GM18867 (cell line): ENCODE results near the gene AFAP1L2.

Experiments
- ATAC-seq: cut with Tn5 transposase; IDR thresholded peaks from one replicate; pipeline ENCODE4 v1.9.1; 2021; ENCODE audit warnings: mild to moderate bottlenecking, moderate library complexity; ENCODE audit not compliant: unreplicated experiment

The AFAP1L2 gene

DNA sequence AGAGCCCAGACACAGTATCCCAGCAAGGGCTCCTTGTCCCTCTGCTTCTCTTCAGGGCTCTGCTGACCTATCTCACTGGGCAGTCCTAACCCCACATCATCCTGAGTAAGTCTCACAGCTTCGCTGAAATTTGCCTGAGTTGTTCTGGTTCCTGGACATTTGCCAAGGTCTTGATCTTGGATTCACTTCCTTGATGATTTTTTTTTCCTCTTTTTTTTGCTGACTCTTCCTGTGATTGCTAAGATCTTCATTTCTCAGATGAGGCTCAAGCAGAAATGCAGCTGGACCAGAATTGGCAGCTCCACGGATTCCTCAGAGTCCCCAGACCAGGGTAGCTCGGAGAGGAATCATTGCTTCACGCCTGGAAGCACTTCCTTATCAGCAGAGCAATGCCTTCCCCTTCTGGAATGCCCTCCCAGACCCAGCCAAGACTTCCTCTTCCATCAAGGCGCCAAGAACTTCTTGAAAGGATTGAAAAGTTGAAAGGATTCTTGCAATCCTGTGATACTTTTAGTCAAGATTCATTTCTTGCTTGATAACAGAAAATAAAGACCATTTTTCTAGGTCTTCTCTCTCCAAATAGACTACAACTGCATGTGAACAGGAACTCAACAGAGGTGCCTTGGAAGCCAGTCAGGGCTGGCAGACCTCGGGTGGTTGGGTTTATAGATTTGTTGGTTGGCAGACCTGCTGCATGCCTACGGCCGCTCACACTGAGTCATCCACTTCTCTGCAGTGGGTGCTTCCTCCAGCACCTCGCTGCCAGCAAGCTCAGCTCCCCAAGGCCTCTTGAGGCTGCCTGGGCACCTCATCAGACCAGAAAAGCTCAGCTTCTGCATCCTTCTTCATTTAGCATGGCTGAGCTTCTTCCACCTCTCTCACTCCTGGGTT, 8.8 kb upstream of the AFAP1L2 start:
- ATAC-seq = no peak

DNA sequence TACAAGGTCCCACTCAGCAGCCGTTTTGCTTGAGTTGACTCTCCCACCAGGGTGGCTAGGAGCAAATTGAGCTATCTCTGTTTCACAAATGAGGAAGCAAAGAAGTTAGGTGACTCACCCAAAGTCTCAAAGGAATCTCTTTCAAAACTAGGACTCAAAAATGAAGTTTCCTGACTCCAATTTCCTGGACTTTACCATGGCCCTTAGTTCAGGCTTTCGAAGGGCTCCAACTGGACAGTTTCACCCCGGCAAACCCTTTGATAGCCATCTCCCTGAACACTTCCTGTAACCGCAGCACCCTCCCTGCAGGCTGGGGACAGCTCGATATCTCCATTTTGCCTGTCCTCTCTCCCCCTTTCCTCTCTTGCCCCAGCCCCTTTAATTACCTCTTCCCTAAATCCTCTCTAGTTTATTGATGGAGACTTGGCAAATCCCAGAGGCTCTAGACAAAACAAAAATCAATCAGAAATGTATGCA, 4.7 kb upstream of the AFAP1L2 start:
- ATAC-seq = no peak

DNA sequence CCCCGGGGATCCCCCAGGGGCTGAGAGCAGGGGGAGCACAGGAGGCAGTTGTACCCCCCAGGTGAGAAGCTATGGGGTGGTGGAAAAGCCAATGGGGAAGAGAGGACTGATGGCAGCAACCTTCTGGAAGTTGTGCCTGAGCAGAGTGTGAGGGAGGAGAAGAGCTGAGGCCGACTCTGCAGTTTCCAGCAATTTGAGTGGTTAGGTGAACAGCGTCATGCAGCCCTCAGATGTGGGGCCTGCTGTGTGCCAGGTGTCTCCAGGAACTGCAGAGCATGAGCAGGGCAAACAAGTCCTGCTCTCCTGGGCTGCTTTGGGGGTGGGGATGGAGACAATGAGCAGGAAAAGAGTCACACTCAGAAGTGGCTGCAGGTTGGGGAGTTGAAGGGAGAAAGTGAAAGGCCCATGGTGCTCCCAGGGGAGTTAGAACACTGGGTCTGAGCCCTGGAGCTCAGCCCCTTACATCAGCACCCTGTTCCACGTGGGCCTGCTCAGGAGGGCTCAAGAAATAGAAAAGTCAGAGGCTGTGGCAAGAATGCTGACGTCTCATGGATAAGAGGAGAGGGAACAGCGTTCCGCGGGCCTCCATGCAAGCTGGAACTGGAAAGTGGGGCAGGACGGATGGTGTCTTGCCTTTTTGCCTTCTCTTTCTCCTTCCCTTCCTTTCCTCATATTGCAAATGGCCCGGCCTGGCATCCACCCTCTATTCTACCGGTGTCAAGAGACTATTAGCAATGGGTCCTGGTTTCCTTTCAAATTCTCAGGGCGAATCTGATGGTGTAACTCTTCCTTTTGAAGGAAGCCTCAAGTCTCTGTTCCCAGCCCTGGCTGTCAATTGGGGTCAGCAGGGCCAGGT, 4.0 kb upstream of the AFAP1L2 start:
- ATAC-seq = no peak

DNA sequence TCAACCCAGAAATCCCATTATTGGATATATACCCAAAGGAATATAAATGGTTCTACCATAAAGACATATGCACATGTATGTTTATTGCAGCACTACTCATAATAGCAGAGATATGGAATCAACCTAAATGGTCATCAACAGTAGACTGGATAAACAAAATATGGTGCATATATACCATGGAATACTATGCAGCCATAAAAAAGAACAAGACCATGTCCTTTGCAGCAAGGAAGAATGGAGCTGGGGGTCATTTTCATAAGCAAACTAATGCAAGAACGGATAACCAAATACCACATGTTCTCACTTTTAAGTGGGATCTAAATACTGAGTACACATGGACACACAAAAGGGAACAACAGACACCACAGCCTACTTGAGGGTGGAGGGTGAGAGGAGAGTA, 2.2 kb upstream of the AFAP1L2 start:
- ATAC-seq = no peak

DNA sequence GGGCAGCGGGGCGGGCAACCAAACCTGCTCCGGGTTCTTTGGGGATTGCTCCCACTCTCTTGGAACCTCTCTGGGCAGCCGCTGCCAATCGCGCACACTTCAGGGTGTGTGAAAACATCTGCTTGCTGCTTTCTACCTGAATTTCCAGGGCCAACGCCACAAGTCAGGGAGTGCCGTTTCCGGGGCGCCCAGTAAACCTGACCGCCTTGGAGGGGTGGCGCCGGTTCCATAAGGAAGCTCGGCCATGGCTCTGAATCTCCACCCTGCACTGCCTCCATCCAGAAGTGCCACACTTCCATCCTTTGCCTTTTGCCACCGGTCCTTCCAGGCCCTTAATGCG, 679 bp upstream of the AFAP1L2 start:
- ATAC-seq = no peak

DNA sequence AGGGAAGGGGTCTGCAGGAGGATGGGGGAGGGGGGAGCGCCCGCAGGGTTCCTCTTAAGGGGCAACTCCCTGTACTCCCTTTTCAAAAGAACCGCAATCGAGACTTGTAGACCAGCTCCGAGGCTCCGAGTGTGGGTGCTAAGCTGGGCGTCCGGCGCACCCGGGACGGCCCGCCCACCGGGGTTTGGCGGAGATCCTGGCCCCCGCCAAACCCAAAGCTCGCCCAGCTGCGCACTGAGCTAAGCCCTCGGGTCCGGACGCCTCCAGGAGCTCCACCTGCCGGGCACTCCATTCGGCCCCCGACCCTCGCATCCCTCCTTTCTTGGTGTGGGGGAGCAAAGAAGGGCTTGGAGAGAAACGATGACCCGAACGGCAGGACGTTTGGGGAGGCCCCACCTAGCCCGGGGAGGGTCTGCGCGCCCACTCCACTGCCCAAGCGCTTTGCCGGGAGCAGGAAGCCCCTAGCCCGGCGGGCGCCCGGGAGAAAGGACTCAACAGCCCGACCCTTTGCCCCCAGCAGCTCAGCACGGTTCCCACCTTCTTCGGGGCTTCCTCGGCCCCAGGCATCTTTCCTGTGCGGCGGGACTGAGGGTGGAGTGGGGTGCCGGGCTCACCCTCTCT, 651 bp downstream of the AFAP1L2 start:
- no peak for ATAC-seq

DNA sequence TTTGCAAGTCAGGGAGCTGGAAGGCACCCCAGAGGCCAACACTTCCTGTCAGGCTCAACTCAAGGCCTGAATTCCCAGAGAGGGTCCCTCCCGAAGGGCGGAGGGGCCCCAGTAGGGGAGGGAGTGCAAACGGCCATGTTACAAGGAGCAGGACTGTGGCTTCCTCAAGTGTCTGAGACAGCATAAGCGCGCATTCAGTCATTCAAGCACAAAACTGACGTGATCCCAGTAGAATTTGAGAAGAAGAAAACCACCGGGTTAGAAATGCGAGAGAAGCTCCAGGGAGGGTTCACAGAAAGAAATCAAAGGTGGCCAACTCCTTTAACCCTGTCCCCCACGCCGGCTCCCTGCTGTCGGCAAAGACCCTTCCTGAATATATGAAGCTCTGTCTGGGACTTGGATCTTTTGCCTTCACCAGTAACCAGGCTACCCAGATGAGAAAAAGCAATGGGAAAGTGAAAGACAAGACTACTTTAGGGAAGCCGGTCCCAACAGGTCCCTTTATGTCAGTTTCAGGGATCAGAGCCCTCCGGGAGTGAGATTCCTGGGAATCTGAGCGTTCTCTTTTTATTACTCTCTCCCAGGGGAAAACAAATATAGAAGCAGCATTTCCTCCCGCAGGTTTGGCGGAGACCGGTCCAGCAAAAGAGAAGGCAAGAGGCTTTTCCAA, 1.3 kb downstream of the AFAP1L2 start:
- no peak for ATAC-seq

DNA sequence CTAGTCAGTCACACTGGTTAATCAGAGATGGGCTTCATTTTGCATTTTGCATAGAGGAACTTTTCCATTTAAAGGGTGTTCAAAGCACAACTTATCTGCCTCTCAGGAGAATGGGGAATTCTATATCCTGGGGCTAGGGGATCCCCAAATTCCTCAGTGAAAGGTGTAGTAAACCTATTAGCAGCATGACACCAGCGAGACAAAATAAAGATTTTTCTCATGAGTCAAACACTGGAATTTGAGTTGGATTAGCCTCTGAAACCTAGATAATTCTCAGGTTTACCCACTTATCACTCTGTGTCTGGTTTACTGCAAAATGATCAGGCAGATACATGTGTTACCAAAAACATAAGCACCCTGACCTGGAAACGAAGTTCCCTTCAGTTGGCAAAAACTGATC, 2.1 kb downstream of the AFAP1L2 start:
- no peak for ATAC-seq

DNA sequence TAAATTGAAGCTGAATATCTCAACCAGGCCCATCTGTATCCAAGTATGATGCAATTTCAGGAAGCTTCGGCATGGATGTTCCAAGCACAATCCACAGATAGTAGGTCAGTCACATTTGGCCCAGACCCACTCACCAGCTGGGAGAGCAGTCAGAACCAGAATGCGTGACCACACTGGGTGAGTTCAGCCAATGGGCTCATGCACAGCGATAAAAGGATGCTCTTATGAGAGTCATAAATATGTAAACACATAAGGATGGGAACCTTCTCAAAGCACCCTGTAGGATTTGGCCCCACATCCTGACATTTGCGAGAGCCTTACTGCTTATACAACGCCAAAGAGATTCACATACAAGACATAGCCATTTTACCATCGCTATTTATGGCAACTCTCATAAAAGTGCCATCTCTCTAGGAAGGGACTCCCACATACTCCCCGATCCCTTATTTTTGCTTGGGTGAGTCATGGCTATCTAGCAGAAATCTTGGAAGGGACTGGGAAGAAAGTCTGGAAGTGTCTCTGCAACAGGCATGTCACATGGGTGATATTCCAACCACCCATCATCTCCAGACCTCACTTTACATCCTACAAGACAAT, 3.0 kb downstream of the AFAP1L2 start:
- ATAC-seq = no peak

DNA sequence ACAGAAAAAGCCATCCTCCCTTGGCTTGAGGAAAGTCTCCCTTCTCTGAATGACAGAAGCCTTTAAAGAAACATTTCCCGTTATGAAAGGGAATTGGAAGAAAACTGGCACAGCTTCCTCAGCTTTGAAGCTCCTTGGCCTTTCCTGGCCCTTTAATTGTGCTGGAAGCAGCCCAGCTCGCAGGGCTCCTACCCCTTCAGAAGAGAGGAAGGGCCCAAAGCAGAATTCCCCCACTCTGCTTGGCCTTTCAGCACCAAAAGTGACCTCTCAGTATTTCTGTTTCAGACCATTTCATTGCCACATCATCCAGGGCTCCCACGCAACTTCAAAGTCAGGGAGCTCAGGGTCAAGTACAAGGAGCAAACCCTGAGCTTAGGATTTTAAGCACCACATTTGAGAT, 4.2 kb downstream of the AFAP1L2 start:
- no peak for ATAC-seq

DNA sequence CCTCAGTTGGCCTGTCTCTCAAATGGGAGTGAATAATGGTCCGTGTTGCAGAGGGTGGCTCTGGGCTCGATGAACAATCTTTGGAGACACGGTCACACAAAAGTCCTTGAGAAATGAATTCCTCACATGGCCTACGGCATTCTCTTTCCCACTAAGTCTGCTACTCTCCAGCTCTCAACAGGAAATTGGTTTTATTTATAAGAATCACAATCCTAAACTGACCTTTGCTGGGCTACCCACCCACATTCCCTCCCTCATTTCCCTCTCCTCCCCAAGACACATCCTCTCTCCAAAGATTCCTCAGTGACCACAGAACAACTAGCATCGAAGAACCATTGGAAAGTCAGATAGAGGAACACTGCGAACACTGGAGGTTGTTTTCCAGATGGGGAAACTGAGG, 4.7 kb downstream of the AFAP1L2 start:
- no peak for ATAC-seq

DNA sequence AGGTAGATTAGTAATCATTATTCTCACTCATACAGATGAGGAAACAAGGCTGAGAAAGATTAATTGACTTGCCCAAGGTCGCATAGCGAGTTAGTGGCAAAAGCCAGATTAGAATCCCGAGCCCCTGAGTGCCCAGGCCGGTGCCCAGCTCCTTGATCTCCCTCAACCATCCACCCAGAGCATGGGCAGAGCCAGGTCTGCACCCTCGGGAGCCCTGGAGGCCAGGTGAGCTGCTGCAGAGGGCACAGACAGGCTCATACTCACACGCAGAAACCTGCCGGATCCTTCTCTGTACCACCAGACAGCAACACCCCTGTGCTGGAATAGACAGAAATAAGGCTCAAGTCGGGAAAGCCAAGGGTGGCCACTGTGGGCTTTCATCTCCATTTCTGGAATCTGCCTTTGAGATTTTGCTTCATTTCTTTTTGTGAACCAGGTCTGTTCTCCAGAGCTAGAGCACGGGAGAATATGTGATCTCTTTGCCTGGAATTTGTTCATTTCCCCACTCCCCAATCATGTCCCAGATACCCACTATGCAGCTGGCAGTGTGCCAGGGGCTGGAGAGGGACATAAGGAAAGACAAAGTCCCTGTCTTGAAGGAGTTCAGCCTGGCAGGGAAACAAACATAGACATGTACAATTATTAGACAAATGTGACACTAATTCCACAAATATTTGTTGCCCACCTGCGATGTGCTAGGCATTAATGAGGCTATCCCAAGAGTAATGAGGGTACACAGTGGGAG, 5.5 kb downstream of the AFAP1L2 start:
- ATAC-seq = no peak

DNA sequence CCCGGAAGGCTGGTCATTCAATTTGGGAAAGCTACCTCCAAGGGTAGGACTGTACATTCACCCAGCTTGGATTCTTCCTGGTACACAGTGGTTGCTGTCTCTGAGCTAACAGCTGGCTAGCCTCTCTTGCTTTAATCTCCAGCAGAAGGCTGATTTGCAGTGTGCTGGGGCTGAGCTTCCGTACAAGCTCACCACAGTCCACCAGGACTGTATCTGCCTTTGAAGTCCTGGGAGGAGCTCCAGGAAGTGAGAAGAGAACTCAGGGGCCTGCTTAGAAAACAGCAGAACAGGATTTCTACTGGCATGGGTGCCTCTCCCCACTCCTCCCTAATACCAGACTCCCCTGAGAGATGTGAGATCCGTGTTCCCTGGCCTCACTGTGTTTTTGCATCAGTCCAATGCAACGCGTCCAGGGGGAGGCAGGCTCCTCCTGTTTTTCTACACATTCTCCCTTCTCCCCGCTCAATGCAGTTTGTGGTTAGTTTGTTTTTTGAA, 6.6 kb downstream of the AFAP1L2 start:
- no peak for ATAC-seq

DNA sequence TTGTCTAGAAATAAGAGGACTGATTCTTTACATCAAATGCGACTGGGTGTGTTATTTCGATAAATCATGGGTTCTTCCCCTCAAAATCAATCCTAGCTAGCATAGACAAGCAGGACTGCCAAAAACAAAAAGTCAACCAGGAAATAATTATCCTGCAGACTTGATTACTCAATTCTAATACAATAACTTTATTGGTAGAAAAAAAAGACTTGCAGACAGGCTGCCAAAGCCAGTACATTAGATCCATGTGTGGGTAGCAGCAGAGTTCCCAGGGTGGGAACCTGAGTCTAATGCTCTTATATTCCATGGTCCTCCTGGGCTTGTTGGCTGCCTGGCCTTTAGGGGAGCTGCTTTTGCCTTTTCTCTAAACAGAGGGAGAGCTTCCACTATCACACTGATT, 7.8 kb downstream of the AFAP1L2 start:
- no peak for ATAC-seq

DNA sequence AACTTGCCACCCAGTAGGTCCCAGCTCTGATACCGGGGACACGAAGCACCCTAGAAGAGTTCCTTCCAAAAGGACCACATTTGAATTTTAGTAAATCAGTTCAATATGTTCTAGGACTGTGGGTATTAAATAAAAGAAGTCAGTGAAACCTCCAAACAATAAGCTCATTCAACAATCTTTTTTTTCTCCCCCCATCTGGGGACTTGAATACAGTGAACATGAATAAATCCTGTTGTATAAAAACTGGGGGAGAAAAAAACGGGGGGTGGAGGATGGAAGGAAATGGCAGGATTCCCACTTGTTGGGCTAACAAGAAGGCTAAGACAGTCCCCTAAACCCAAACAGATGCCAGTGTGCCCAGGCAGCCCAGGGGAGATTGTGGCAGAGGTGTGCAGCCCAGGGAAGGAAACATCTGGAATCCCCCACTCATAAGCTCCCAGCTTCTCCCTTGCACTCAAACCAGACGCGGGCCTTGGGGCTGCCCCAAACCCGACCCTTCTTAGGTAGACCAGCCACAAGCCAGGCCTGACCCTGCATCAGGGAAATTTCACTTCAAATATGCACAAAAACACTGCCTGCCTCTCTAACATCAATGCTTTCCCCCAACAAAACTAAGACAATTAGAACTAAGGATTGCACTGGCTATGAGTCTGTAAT, 8.8 kb downstream of the AFAP1L2 start:
- ATAC-seq = no peak

DNA sequence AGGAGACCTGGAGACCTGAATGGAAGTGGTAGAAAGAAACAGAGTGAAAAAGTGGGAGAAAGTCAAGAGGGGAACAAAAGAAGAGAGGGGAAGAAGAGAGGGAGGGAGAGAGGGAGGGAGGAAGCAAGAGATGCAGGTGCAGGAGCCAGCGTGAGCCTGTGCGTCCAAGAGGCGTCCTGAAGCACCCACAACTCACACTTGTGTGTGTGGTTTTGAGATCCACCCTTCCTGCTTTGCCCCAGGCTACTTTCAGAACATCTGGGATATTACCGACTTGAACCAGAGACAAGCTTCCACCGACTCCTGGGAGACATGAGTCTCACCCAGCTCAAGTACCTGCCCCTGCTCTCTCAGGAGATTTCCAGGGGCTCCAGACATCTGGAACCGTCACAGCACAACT, 9.8 kb downstream of the AFAP1L2 start:
- ATAC-seq = no peak

DNA sequence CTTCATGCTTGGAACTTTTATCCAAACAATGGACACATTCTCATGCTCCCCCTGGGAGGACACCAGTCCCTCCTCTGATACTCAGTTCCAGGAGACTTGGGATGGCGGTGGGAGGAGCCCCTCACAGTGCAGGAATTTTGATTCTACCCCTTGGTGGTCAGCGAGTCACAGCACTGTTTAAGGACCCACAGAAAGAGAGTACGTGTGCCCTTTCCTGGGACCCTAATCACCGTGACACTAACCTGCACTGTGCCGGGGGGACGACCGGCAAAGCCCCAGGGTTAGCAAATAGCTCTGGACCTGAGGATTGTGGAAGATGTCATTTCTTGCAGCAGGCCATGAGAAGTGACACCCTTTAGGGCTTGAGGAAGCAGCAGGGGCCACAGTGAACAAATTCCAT, 10.4 kb downstream of the AFAP1L2 start:
- ATAC-seq = no peak

DNA sequence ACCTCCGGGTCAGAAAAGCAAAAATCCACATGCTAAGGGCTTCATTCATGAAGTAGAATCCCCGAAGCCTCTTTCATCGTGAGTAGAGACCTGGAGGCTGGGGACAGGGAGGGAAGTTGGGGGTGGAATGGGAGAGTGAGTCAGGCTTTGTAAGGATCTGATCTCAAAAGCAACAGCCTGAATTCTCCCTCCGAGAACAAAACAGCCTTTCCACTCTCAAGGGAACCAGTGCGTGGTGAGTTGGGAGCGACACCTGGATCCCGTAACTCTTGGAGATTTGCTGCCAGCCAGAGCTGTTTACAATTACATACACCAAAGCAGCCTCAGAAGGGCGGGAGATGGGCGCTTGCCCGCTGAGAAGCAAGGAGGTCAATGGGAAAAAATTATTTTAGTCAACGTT, 10.8 kb downstream of the AFAP1L2 start:
- no peak for ATAC-seq

DNA sequence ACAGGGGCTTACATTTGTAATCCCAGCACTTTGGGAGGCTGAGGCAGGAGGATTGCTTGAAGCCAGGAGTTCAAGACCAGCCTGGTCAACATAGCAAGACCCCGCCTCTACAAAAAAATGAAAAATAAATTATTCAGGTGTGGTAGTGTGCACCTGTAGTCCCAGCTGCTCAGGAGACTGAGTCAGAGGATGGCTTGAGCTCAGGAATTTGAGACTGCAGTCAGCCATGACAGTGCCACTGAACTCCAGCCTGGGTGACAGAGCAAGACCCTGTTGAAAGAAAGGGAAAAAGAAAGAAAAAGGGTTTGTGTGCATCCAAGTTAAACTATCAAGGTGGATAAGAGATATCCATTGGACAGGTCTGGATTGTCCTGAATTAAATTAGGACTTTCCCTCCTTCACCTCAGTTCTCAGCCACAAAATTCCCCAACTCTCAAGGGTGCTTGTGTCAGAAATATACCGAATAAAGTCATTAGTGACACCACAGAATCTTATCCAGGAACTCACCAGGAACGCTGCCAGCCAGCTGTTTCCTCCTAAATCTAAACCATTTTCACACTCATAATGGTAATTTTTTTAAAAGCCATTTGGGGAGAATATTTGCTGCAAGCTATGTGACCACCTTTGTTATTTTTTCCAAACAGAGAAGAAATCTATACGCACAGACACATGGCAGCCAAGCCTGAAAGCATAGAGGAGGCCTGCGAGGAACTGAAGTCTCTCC, 12.0 kb downstream of the AFAP1L2 start:
- ATAC-seq = no peak
